ENCODE measurements around the gene GRAMD2A.

Gene GRAMD2A

DNA sequence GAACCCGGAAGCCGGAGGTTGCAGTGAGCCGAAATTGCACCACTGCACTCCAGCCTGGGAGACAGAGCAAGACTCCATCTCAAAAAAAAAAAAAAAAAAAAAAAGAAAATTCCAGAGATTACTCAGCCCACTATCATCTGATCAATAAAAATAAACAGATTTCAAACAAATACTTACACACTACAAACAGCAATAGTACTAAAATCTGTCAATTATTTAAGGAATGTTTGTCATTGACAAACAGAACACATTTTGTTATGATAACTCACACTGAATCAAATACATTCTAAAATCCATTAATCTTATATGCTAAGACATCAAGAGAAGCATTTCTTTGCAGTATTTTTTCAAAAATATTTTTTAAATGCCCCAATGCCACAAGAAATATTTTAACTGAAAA, 87.2 kb downstream of the GRAMD2A start:
- H3K27ac ChIP-seq = no peak overlapping the region
- no peak for DNase-seq (ENCODE audit: low read depth, low spot score)

Measured in epithelial cell of prostate (primary cell).